Measurements from ENCODE around the gene MRFAP1L1.
"Not testable (repeated sequence)": the region's sequence is repeated elsewhere in the genome, so short reads cannot be mapped to it uniquely, and the experiment has no call there.

The MRFAP1L1 gene

GRCh38 chr4:6728320-6729029 is 18.8 kb upstream of the MRFAP1L1 start:
- TF ChIP-seq CTCF (IDR thresholded peaks at IDR 0.05; ENCODE audit: extremely low read depth, insufficient read depth, missing control alignments): no peak
- no peak for DNase-seq (ENCODE audit: low spot score)
- in situ Hi-C loops (cut with MboI; ENCODE audit: low pct_unique_long_range_greater_than_20kb, low sequenced_read_pairs, unreplicated experiment): no loop called here

GRCh38 chr4:6727943-6728250 is 18.2 kb upstream of the MRFAP1L1 start:
- DNase-seq (ENCODE audit: low spot score): peak; percentile 24
- no peak for TF ChIP-seq CTCF (IDR thresholded peaks at IDR 0.05; ENCODE audit: extremely low read depth, insufficient read depth, missing control alignments)
- in situ Hi-C loops (cut with MboI; ENCODE audit: low pct_unique_long_range_greater_than_20kb, low sequenced_read_pairs, unreplicated experiment): no loop called here

- no peak for TF ChIP-seq CTCF (IDR thresholded peaks at IDR 0.05; ENCODE audit: extremely low read depth, insufficient read depth, missing control alignments)
- in situ Hi-C loops (cut with MboI; ENCODE audit: low pct_unique_long_range_greater_than_20kb, low sequenced_read_pairs, unreplicated experiment): no loop called here
- DNase-seq (ENCODE audit: low spot score): no peak
These were observed 17.6 kb upstream of the MRFAP1L1 start for GRCh38 chr4:6727081-6727942.

DNA sequence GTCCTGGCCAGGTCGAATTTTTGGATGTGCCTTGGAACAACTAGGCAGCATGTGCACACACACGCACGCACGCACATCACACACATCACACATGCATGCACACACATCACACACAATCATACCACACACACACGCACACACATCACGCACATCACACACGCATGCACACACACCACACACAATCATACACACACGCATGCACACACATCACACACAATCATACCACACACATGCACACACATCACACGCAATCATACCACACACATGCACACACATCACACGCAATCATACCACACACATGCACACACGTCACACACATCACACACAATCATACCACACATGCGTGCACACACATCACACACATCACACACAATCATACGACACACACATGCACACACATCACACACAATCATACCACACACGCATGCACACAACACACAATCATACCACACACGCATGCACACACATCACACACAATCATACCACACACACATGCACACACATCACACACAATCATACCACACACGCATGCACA is 15.8 kb upstream of the MRFAP1L1 start:
- in situ Hi-C loops (cut with MboI; ENCODE audit: low pct_unique_long_range_greater_than_20kb, low sequenced_read_pairs, unreplicated experiment); DNase-seq (ENCODE audit: low spot score): not testable (repeated sequence)

GRCh38 chr4:6724421-6725111 is 14.9 kb upstream of the MRFAP1L1 start:
- in situ Hi-C loops (cut with MboI; ENCODE audit: low pct_unique_long_range_greater_than_20kb, low sequenced_read_pairs, unreplicated experiment): loop anchor here (5.0 kb wide), 1 partner anchor 153 kb away; no protein-coding TSS in a partner anchor
- TF ChIP-seq CTCF (IDR thresholded peaks at IDR 0.05; ENCODE audit: extremely low read depth, insufficient read depth, missing control alignments): no peak
- no peak for DNase-seq (ENCODE audit: low spot score)

DNA sequence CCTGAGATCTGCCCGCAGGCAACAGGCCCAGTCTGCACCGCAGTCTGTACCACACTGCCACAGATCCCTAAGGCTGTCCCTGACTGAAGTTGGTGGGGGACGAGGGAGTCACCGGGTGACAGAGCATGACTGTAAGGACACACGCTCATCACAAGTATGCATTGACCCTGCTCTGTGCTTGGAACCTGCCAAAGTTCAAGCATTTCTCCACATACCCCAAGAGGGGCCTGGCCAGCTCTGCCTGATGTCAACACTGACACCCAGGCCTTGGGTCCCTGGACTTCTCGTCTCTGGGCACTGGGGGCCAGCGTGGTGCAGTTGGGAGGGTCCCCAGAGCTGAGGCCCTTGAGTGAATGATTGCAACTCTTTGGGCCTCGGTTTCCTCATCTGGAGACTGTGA is 14.2 kb upstream of the MRFAP1L1 start:
- no peak for DNase-seq (ENCODE audit: low spot score)
- TF ChIP-seq CTCF (IDR thresholded peaks at IDR 0.05; ENCODE audit: extremely low read depth, insufficient read depth, missing control alignments): no peak
- in situ Hi-C loops (cut with MboI; ENCODE audit: low pct_unique_long_range_greater_than_20kb, low sequenced_read_pairs, unreplicated experiment): loop anchor here (5.0 kb wide), 1 partner anchor 153 kb away; no protein-coding TSS in a partner anchor
